ENCODE data around the gene ZNF546.
"Not testable (repeated sequence)": the region's sequence is repeated elsewhere in the genome, so short reads cannot be mapped to it uniquely, and the experiment has no call there.

The ZNF546 gene

GRCh38 chr19:39987167-39987566, 9.7 kb upstream of the ZNF546 start:
- no peak for DNase-seq

- DNase-seq, result no peak
These were observed 9.3 kb upstream of the ZNF546 start for GRCh38 chr19:39987596-39987995.

GRCh38 chr19:39993605-39994004, 3.3 kb upstream of the ZNF546 start:
- DNase-seq, result no peak

GRCh38 chr19:39994361-39994760, 2.5 kb upstream of the ZNF546 start:
- DNase-seq, result no peak

GRCh38 chr19:39995794-39996193, 1.1 kb upstream of the ZNF546 start:
- DNase-seq, result no peak

GRCh38 chr19:39996218-39996810, 546 bp upstream of the ZNF546 start:
- DNase-seq, result peak; percentile 10

GRCh38 chr19:39997638-39998216, 867 bp downstream of the ZNF546 start:
- DNase-seq, result no peak

GRCh38 chr19:39998501-39998900, 1.6 kb downstream of the ZNF546 start:
- no peak for DNase-seq

- no peak for DNase-seq
These were observed 8.9 kb downstream of the ZNF546 start for GRCh38 chr19:40005691-40006272.

GRCh38 chr19:40006273-40006691, 9.4 kb downstream of the ZNF546 start:
- DNase-seq, result no peak

- no peak for DNase-seq
These were observed 12.8 kb downstream of the ZNF546 start for GRCh38 chr19:40009674-40010073.

- DNase-seq, result no peak
These were observed 17.1 kb downstream of the ZNF546 start for GRCh38 chr19:40013991-40014390.

GRCh38 chr19:40023969-40024368, 27.1 kb downstream of the ZNF546 start:
- DNase-seq, result no peak

GRCh38 chr19:40025938-40026596, 29.2 kb downstream of the ZNF546 start:
- DNase-seq, result no peak

GRCh38 chr19:40026597-40026970, 29.7 kb downstream of the ZNF546 start:
- DNase-seq, result no peak

- DNase-seq, result no peak
These were observed 37.2 kb downstream of the ZNF546 start for GRCh38 chr19:40033989-40034560.

- DNase-seq, result no peak
These were observed 39.1 kb downstream of the ZNF546 start for GRCh38 chr19:40035996-40036395.

- DNase-seq, result not testable (repeated sequence)
These were observed 41.2 kb downstream of the ZNF546 start for GRCh38 chr19:40038047-40038446.

GRCh38 chr19:40041718-40042117, 44.9 kb downstream of the ZNF546 start:
- DNase-seq, result not testable (repeated sequence)

- no peak for DNase-seq
These were observed 56.6 kb downstream of the ZNF546 start for GRCh38 chr19:40053491-40053890.

GRCh38 chr19:40054632-40055031, 57.8 kb downstream of the ZNF546 start:
- no peak for DNase-seq

GRCh38 chr19:40055049-40055448, 58.2 kb downstream of the ZNF546 start:
- no peak for DNase-seq

- DNase-seq, result peak; percentile 12
These were observed 59.1 kb downstream of the ZNF546 start, which contains the start of gene ZNF780B for GRCh38 chr19:40055832-40056504. Gene ZNF780B (minus strand): TSS chr19:40056231. CDS start chr19:40050332, 5,899 bp downstream.

Measured in COR-L47 (cell line).